ENCODE results near the gene FKBP5. TPM values are rescaled to one million over a fixed set of nuclear protein-coding genes. Genes with fewer than 3 reads are reported as not detected.
A peak's percentile ranks its signal among the peaks of the same experiment; 100 is the strongest.

FKBP5 gene
- total RNA-seq, 1 donor from 2014 or later = 108 TPM

DNA sequence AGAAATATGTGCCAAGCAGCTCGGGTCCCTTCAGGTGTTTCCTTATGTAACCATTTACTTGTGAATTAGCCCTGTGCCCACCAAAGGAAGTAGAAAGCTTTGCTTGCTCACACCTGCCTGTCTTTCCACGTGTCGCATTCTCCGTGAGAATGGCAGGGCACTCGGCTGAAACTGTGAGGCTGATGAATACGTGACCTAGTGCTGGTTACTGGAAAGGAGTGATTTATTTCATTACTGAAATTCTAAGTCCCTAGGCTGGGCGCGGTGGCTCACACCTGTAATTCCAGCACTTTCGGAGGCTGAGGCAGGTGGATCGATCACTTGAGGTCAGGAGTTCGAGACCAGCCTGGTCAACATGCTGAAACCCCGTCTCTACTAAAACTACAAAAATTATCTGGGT, 130.1 kb downstream of the FKBP5 start:
- Mint-ChIP-seq H3K4me3 (ENCODE audit: unreplicated experiment) (no peak overlapping the region), H3K4me1 (ENCODE audit: unreplicated experiment) (no peaks in the 10 kb centered on the region), H3K27me3 (ENCODE audit: unreplicated experiment) (peaks cover 3% of the 10 kb centered on the region), H3K27ac (ENCODE audit: unreplicated experiment) (no peak overlapping the region), H3K36me3 (ENCODE audit: unreplicated experiment) (no peaks in the 10 kb centered on the region), H3K9me3 (ENCODE audit: unreplicated experiment) (no peaks in the 10 kb centered on the region)
- DNase-seq (ENCODE audit: extremely low spot score, unreplicated experiment) = no peak
- no peak for TF ChIP-seq CTCF (IDR thresholded peaks at IDR 0.05)

- Mint-ChIP-seq H3K36me3 (ENCODE audit: unreplicated experiment) (no peaks in the 10 kb centered on the region), H3K4me1 (ENCODE audit: unreplicated experiment) (no peaks in the 10 kb centered on the region), H3K27ac (ENCODE audit: unreplicated experiment) (no peak overlapping the region), H3K4me3 (ENCODE audit: unreplicated experiment) (no peak overlapping the region), H3K9me3 (ENCODE audit: unreplicated experiment) (no peaks in the 10 kb centered on the region), H3K27me3 (ENCODE audit: unreplicated experiment) (peaks cover 3% of the 10 kb centered on the region)
- no peak for DNase-seq (ENCODE audit: extremely low spot score, unreplicated experiment)
- TF ChIP-seq CTCF (IDR thresholded peaks at IDR 0.05) = no peak
Measured at GRCh38 chr6:35557239-35557638, 131.5 kb downstream of the FKBP5 start.

DNA sequence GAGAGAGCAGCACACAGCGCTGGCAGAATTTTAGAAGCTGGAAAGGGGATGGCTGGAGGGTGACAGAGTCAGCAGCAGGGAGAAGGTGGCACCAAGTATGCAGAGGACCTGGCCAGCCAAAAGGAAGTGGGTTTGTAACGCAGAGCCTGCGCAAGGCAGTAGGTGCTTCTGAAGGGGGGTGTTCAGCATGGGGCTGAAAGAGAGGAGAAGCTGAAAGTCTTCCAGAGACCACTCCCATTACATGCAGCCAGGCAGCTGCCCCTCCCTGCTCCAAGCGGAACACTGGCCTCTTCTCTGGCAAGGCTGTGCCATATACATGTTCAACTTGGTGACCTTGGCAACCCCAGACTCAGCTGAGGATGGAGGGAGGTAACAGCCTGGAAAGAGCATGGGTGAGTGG, 133.9 kb downstream of the FKBP5 start:
- Mint-ChIP-seq H3K36me3 (ENCODE audit: unreplicated experiment) (peaks cover 3% of the 10 kb centered on the region), H3K4me3 (ENCODE audit: unreplicated experiment) (no peak overlapping the region), H3K27ac (ENCODE audit: unreplicated experiment) (no peak overlapping the region), H3K9me3 (ENCODE audit: unreplicated experiment) (peaks cover 8% of the 10 kb centered on the region), H3K4me1 (ENCODE audit: unreplicated experiment) (no peaks in the 10 kb centered on the region), H3K27me3 (ENCODE audit: unreplicated experiment) (peaks cover 12% of the 10 kb centered on the region)
- no peak for DNase-seq (ENCODE audit: extremely low spot score, unreplicated experiment)
- TF ChIP-seq CTCF (IDR thresholded peaks at IDR 0.05) = no peak

- H3K4me1 Mint-ChIP-seq (ENCODE audit: unreplicated experiment) = no peaks in the 10 kb centered on the region
- TF ChIP-seq CTCF (IDR thresholded peaks at IDR 0.05) = no peak
- no peak overlapping the region for H3K4me3 Mint-ChIP-seq (ENCODE audit: unreplicated experiment)
- DNase-seq (ENCODE audit: extremely low spot score, unreplicated experiment) = no peak
- H3K36me3 Mint-ChIP-seq (ENCODE audit: unreplicated experiment) = peaks cover 3% of the 10 kb centered on the region
- no peak overlapping the region for H3K27ac Mint-ChIP-seq (ENCODE audit: unreplicated experiment)
- peaks cover 11% of the 10 kb centered on the region for H3K9me3 Mint-ChIP-seq (ENCODE audit: unreplicated experiment)
- peaks cover 14% of the 10 kb centered on the region for H3K27me3 Mint-ChIP-seq (ENCODE audit: unreplicated experiment)
Measured at GRCh38 chr6:35553315-35553714, 135.4 kb downstream of the FKBP5 start.

DNA sequence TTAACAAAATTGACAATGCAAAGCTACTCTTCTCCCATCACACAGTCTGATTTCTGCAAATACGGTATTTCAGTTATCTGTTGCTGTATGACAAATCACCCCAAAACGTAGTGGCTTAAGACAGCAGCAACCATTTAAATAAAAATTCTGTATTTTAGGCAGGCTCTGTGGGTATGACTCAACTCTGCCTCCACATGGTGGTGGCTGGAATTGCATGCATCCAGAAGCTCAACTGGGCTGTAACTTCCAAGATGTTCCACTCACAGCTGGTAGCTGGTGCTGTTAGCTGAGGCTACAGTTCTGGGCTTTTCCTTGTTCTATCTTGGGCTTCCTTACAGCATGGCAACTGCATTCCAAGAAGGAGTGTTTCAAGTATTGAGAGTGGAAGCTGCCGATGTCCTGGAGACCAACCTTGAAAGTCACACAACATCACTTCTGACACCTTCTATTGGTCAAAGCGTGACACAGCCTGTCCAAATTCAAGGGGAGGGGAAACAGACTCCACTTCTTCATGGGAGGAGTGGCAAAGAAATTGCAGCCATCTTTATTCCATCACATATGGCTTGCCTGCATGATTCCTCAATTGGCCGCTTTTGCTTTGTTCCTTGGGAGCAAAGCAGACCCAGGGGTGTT, 136.3 kb downstream of the FKBP5 start:
- Mint-ChIP-seq H3K36me3 (ENCODE audit: unreplicated experiment) (peaks cover 3% of the 10 kb centered on the region), H3K4me1 (ENCODE audit: unreplicated experiment) (no peaks in the 10 kb centered on the region), H3K9me3 (ENCODE audit: unreplicated experiment) (peaks cover 11% of the 10 kb centered on the region), H3K27ac (ENCODE audit: unreplicated experiment) (no peak overlapping the region), H3K27me3 (ENCODE audit: unreplicated experiment) (peaks cover 21% of the 10 kb centered on the region), H3K4me3 (ENCODE audit: unreplicated experiment) (no peak overlapping the region)
- TF ChIP-seq CTCF (IDR thresholded peaks at IDR 0.05) = peak; percentile 59
- no peak for DNase-seq (ENCODE audit: extremely low spot score, unreplicated experiment)
